Neural cell (in vitro differentiated cells): ENCODE data around the gene ZNF821. TPM values are rescaled to one million over a fixed set of nuclear protein-coding genes. Genes with fewer than 3 reads are reported as not detected.
"Not testable (repeated sequence)": the region's sequence is repeated elsewhere in the genome, so short reads cannot be mapped to it uniquely, and the experiment has no call there.

ENCODE experiments used
- H2AFZ ChIP-seq: fragments of 200-600, 300-800 bp; sonication (generic), shearing (Covaris generic); 2 replicates; pipeline ENCODE4 v1.6.0; 2014; ENCODE audit warnings: low read depth, mild to moderate bottlenecking, antibody characterized with exemption, low read length, moderate library complexity
- H3F3A ChIP-seq: fragments of 200-600 bp; shearing (Covaris generic); 2 replicates; pipeline ENCODE4 v1.6.1; 2016; ENCODE audit warnings: mild to moderate bottlenecking, moderate library complexity, mixed read lengths, antibody characterized with exemption, low read length; ENCODE audit not compliant: insufficient read depth, poor library complexity, severe bottlenecking
- H3K27ac ChIP-seq: fragments of 200-600, 300-800 bp; sonication (generic), shearing (Covaris generic); 2 replicates; pipeline ENCODE4 v1.5.1; 2014; ENCODE audit warnings: mild to moderate bottlenecking, low read length, moderate library complexity
- H3K27me3 ChIP-seq: fragments of 300-800, 200-600 bp; sonication (generic), shearing (Covaris generic); 2 replicates; pipeline ENCODE4 v1.6.0; 2014; ENCODE audit warnings: mild to moderate bottlenecking, low read depth, low read length, moderate library complexity; ENCODE audit not compliant: insufficient read depth
- H3K36me3 ChIP-seq: fragments of 300-800, 200-600 bp; sonication (generic), shearing (Covaris generic); 2 replicates; pipeline ENCODE4 v1.5.1; 2014; ENCODE audit warnings: mild to moderate bottlenecking, antibody characterized with exemption, low read length, moderate library complexity; ENCODE audit not compliant: insufficient read depth
- H3K4me2 ChIP-seq: fragments of 300-800, 200-600 bp; sonication (generic), shearing (Covaris generic); 2 replicates; pipeline ENCODE4 v1.6.0; 2014; ENCODE audit warnings: mild to moderate bottlenecking, low read length
- H3K4me3 ChIP-seq: fragments of 300-800, 200-600 bp; sonication (generic), shearing (Covaris generic); 2 replicates; pipeline ENCODE4 v1.5.1; 2014; ENCODE audit warnings: mild to moderate bottlenecking, low read length, moderate library complexity
- H3K79me2 ChIP-seq: fragments of 200-600 bp; shearing (Covaris generic); replicated peaks from 2 replicates; pipeline ENCODE4 v1.6.0; 2014; ENCODE audit warnings: mild to moderate bottlenecking, low read length, moderate library complexity; ENCODE audit not compliant: insufficient read depth
- H3K9ac ChIP-seq: fragments of 300-800, 200-600 bp; sonication (generic), shearing (Covaris generic); 2 replicates; pipeline ENCODE4 v1.6.1; 2016; ENCODE audit warnings: mild to moderate bottlenecking, low read length, mixed read lengths
- H3K9me2 ChIP-seq: fragments of 200-600 bp; shearing (Covaris generic); 2 replicates; pipeline ENCODE4 v1.6.1; 2016; ENCODE audit warnings: mild to moderate bottlenecking, low read length, mixed read lengths; ENCODE audit not compliant: insufficient read depth
- H3K9me3 ChIP-seq: fragments of 200-600, 300-800 bp; sonication (generic), shearing (Covaris generic); 2 replicates; pipeline ENCODE4 v1.6.1; 2016; ENCODE audit warnings: mild to moderate bottlenecking, mixed run types, low read length, moderate library complexity, mixed read lengths
- H4K20me1 ChIP-seq: fragments of 200-600 bp; shearing (Covaris generic); 2 replicates; pipeline ENCODE4 v1.6.1; 2016; ENCODE audit warnings: mild to moderate bottlenecking, mixed run types; ENCODE audit not compliant: insufficient read depth
- EP300 ChIP-seq: fragments of 450-650 bp; conservative IDR thresholded peaks from 2 replicates; pipeline ENCODE4 v1.6.1; 2014; ENCODE audit warnings: antibody characterized with exemption, mild to moderate bottlenecking, moderate library complexity; ENCODE audit not compliant: poor library complexity, severe bottlenecking
- EZH2 ChIP-seq: fragments of 200-600, 300-800 bp; shearing (Covaris generic), sonication (generic); IDR thresholded peaks from 2 replicates; pipeline ENCODE4 v1.6.1; 2014; ENCODE audit warnings: antibody characterized with exemption, low read length, borderline replicate concordance, mild to moderate bottlenecking; ENCODE audit not compliant: insufficient read depth, poor library complexity, severe bottlenecking
- MXI1 ChIP-seq: fragments of 450-650 bp; conservative IDR thresholded peaks from 2 replicates; pipeline ENCODE4 v1.6.1; 2014; ENCODE audit warnings: antibody characterized with exemption, mild to moderate bottlenecking; ENCODE audit not compliant: poor library complexity, severe bottlenecking
- POLR2AphosphoS5 ChIP-seq: IDR thresholded peaks from 2 replicates; pipeline ENCODE4 v1.6.1; 2012
- RAD21 ChIP-seq: fragments of 450-650 bp; conservative IDR thresholded peaks from 2 replicates; pipeline ENCODE4 v1.6.1; 2014; ENCODE audit warnings: antibody characterized with exemption, mild to moderate bottlenecking, moderate library complexity
- SMC3 ChIP-seq: fragments of 450-650 bp; conservative IDR thresholded peaks from 2 replicates; pipeline ENCODE4 v1.6.1; 2014; ENCODE audit warnings: antibody characterized with exemption, mild to moderate bottlenecking, moderate library complexity; ENCODE audit not compliant: poor library complexity
- TAF1 ChIP-seq: IDR thresholded peaks from 2 replicates; pipeline ENCODE4 v1.6.1; 2012; ENCODE audit warnings: low read depth
- polyA plus RNA-seq: library from polyadenylated mRNA; depleted of rRNA; stranded (reverse); fragments of >200 nt; gene quantifications from 2 replicates; pipeline ENCODE4 v1.2.3, GENCODE V29; 2014
- TF ChIP-seq, protein P1 (sequence below): IDR thresholded peaks from 2 replicates; pipeline ENCODE4 v1.6.1; 2012; ENCODE audit warnings: borderline replicate concordance
- TF ChIP-seq, protein P2 (sequence below): fragments of 450-650 bp; IDR thresholded peaks from 2 replicates; pipeline ENCODE4 v1.5.1; 2014; ENCODE audit warnings: antibody characterized with exemption, mild to moderate bottlenecking, moderate library complexity; ENCODE audit not compliant: poor library complexity, severe bottlenecking

ZNF821 gene
- polyA plus RNA-seq, 1 donor from 2014 or later: 128 TPM

DNA sequence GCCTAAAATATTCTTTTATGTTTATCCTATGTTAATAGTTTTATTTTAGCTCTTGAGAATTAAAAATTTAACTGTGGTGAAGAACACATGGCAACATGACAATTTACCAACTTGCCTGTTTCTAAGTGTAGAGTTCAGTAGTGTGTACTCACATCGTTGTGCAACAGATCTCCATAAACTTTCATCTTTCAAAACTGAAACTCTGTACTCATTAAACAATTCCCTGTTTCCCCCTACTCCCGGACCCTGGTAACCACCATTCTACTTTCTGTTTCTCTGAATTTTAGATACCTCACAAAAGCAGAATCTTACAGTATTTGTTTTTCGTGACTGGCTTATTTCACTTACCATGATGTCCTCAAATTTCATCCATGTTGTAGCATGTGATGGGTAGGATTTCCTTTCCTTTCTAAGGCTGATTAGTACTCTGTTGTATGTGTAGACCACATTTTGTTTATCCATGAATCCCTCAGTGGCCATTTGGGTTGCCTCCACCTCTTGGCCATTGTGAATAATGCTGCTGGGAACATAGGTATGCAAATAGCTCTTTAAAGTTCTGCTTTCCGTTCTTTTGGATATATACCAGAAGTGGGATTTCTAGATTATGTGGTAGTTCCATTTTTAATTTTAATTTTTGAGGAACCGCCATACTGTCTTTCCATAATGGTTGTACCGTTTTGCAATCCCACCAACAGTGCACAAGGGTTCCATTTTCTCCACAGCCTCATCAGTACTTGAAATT, 28.7 kb upstream of the ZNF821 start:
- no peaks in the 10 kb centered on the region for H4K20me1 ChIP-seq
- no peak overlapping the region for H3K27ac ChIP-seq
- peaks cover 14% of the 10 kb centered on the region for H3K36me3 ChIP-seq
- H3K4me2 ChIP-seq: no peak overlapping the region
- H3K9me2 ChIP-seq: no peaks in the 10 kb centered on the region
- H3K79me2 ChIP-seq: peaks cover 85% of the 10 kb centered on the region
- TF ChIP-seq TAF1 (no peak), RAD21 (no peak), EZH2 (no peak), EP300 (no peak), MXI1 (no peak), POLR2AphosphoS5 (no peak), SMC3 (no peak)
- TF ChIP-seq, protein P1, sequence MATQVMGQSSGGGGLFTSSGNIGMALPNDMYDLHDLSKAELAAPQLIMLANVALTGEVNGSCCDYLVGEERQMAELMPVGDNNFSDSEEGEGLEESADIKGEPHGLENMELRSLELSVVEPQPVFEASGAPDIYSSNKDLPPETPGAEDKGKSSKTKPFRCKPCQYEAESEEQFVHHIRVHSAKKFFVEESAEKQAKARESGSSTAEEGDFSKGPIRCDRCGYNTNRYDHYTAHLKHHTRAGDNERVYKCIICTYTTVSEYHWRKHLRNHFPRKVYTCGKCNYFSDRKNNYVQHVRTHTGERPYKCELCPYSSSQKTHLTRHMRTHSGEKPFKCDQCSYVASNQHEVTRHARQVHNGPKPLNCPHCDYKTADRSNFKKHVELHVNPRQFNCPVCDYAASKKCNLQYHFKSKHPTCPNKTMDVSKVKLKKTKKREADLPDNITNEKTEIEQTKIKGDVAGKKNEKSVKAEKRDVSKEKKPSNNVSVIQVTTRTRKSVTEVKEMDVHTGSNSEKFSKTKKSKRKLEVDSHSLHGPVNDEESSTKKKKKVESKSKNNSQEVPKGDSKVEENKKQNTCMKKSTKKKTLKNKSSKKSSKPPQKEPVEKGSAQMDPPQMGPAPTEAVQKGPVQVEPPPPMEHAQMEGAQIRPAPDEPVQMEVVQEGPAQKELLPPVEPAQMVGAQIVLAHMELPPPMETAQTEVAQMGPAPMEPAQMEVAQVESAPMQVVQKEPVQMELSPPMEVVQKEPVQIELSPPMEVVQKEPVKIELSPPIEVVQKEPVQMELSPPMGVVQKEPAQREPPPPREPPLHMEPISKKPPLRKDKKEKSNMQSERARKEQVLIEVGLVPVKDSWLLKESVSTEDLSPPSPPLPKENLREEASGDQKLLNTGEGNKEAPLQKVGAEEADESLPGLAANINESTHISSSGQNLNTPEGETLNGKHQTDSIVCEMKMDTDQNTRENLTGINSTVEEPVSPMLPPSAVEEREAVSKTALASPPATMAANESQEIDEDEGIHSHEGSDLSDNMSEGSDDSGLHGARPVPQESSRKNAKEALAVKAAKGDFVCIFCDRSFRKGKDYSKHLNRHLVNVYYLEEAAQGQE: no peak
- TF ChIP-seq, protein P2, sequence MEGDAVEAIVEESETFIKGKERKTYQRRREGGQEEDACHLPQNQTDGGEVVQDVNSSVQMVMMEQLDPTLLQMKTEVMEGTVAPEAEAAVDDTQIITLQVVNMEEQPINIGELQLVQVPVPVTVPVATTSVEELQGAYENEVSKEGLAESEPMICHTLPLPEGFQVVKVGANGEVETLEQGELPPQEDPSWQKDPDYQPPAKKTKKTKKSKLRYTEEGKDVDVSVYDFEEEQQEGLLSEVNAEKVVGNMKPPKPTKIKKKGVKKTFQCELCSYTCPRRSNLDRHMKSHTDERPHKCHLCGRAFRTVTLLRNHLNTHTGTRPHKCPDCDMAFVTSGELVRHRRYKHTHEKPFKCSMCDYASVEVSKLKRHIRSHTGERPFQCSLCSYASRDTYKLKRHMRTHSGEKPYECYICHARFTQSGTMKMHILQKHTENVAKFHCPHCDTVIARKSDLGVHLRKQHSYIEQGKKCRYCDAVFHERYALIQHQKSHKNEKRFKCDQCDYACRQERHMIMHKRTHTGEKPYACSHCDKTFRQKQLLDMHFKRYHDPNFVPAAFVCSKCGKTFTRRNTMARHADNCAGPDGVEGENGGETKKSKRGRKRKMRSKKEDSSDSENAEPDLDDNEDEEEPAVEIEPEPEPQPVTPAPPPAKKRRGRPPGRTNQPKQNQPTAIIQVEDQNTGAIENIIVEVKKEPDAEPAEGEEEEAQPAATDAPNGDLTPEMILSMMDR: no peak
- no peaks in the 10 kb centered on the region for H3F3A ChIP-seq
- no peak overlapping the region for H3K4me3 ChIP-seq
- no peaks in the 10 kb centered on the region for H3K27me3 ChIP-seq
- no peak overlapping the region for H2AFZ ChIP-seq
- no peaks in the 10 kb centered on the region for H3K9me3 ChIP-seq
- H3K9ac ChIP-seq: no peak overlapping the region

DNA sequence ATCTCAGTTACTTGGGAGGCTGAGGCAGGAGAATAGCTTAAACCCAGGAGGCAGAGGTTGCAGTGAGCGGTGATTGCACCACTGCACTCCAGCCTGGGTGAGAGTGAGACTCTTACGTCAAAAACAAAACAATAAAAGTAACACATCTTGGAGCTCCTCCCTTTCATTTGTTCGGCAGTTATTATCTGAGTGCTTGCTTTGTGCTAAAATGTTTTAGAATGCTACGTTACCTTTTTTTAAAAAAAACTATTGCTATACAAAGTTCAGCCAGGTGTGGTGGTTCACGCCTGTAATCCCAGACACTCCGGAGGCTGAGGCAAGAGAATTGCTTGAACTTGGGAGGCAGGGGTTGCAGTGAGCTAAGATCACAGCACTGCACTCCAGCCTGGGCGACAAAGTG, 27.1 kb upstream of the ZNF821 start:
- H3K9me3 ChIP-seq: no peaks in the 10 kb centered on the region
- no peaks in the 10 kb centered on the region for H3F3A ChIP-seq
- no peak overlapping the region for H3K4me2 ChIP-seq
- no peak overlapping the region for H3K4me3 ChIP-seq
- TF ChIP-seq SMC3 (no peak), EZH2 (no peak), EP300 (no peak), POLR2AphosphoS5 (no peak), MXI1 (no peak), RAD21 (no peak), TAF1 (no peak)
- TF ChIP-seq, protein P2: no peak
- TF ChIP-seq, protein P1: no peak
- peaks cover 91% of the 10 kb centered on the region for H3K79me2 ChIP-seq
- no peak overlapping the region for H3K9ac ChIP-seq
- no peaks in the 10 kb centered on the region for H4K20me1 ChIP-seq
- H3K27ac ChIP-seq: no peak overlapping the region
- no peaks in the 10 kb centered on the region for H3K9me2 ChIP-seq
- no peak overlapping the region for H2AFZ ChIP-seq
- peaks cover 1% of the 10 kb centered on the region for H3K36me3 ChIP-seq
- H3K27me3 ChIP-seq: no peaks in the 10 kb centered on the region

DNA sequence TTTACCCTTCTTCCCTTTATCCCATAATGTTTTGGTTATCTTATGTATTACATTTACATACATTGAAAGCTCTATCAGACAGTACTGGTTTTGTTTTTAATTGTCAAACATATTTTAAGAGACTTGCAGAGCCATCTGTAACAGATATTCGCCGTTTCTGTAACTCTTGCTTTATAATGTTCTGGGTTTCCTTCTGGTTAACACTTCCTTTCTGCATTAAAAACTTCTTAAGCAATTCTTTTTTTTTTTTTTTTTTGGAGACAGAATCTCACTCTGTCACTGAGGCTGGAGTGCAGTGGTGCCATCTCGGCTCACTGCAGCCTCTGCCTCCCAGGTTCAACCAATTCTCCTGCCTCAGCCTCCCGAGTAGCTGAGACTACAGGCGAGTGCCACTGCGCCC, 21.8 kb upstream of the ZNF821 start:
- not testable (repeated sequence) for H4K20me1 ChIP-seq, H3K4me3 ChIP-seq, H3K9ac ChIP-seq, H3K9me3 ChIP-seq, H3K27me3 ChIP-seq, H3K4me2 ChIP-seq, H3K36me3 ChIP-seq, H3F3A ChIP-seq, H2AFZ ChIP-seq, H3K27ac ChIP-seq, H3K9me2 ChIP-seq
- H3K79me2 ChIP-seq: peaks cover 94% of the 10 kb centered on the region
